UCSD-AML1 (cell line): ENCODE data around the gene PLCXD3.

Experiments used
- DNase-seq: peaks from one replicate; lab custom pipeline; 2025; ENCODE audit not compliant: unreplicated experiment; lab: John Stamatoyannopoulos, UW

The PLCXD3 gene

GRCh38 chr5:41415242-41415641, 95.2 kb downstream of the PLCXD3 start:
- no peak for DNase-seq

GRCh38 chr5:41414598-41414997, 95.8 kb downstream of the PLCXD3 start:
- DNase-seq, result no peak

GRCh38 chr5:41413074-41413473, 97.3 kb downstream of the PLCXD3 start:
- DNase-seq, result no peak

GRCh38 chr5:41412496-41412895, 97.9 kb downstream of the PLCXD3 start:
- no peak for DNase-seq

- no peak for DNase-seq
These were observed 99.7 kb downstream of the PLCXD3 start for GRCh38 chr5:41410737-41411136.

- DNase-seq, result no peak
These were observed 100.1 kb downstream of the PLCXD3 start for GRCh38 chr5:41410307-41410706.

- no peak for DNase-seq
These were observed 101.5 kb downstream of the PLCXD3 start for GRCh38 chr5:41408676-41409443.

- DNase-seq, result no peak
These were observed 103.5 kb downstream of the PLCXD3 start for GRCh38 chr5:41406936-41407335.

- DNase-seq, result no peak
These were observed 104.0 kb downstream of the PLCXD3 start for GRCh38 chr5:41406424-41406823.

GRCh38 chr5:41404757-41405156, 105.6 kb downstream of the PLCXD3 start:
- DNase-seq, result no peak

GRCh38 chr5:41403846-41404245, 106.6 kb downstream of the PLCXD3 start:
- no peak for DNase-seq

- DNase-seq, result no peak
These were observed 107.6 kb downstream of the PLCXD3 start for GRCh38 chr5:41402845-41403244.

- DNase-seq, result no peak
These were observed 110.6 kb downstream of the PLCXD3 start for GRCh38 chr5:41399839-41400238.

GRCh38 chr5:41392016-41392415, 118.4 kb downstream of the PLCXD3 start:
- no peak for DNase-seq

- no peak for DNase-seq
These were observed 135.8 kb downstream of the PLCXD3 start for GRCh38 chr5:41374631-41375030.

GRCh38 chr5:41373230-41373629, 137.2 kb downstream of the PLCXD3 start:
- DNase-seq, result no peak

- no peak for DNase-seq
These were observed 138.7 kb downstream of the PLCXD3 start for GRCh38 chr5:41371738-41372137.

- DNase-seq, result no peak
These were observed 139.9 kb downstream of the PLCXD3 start for GRCh38 chr5:41370482-41370881.

- DNase-seq, result no peak
These were observed 140.6 kb downstream of the PLCXD3 start for GRCh38 chr5:41369799-41370198.

- no peak for DNase-seq
These were observed 142.2 kb downstream of the PLCXD3 start for GRCh38 chr5:41368158-41368557.

- no peak for DNase-seq
These were observed 145.0 kb downstream of the PLCXD3 start for GRCh38 chr5:41365369-41365768.

GRCh38 chr5:41364346-41364745, 146.1 kb downstream of the PLCXD3 start:
- DNase-seq, result no peak

- no peak for DNase-seq
These were observed 146.9 kb downstream of the PLCXD3 start for GRCh38 chr5:41363343-41363986.
